Coronary artery (tissue), 2 donors: Measurements from ENCODE around the gene DIAPH2.

Experiments used
- DNase-seq: peaks from one replicate; pipeline ENCODE4 v3.0.0-alpha.2; 2017; ENCODE audit warnings: low spot score
- H3K27ac ChIP-seq, 2 donors: fragments of 200-600 bp; sonication (generic); one replicate each; pipeline ENCODE4 v1.5.1; 2016 to 2019
- H3K4me3 ChIP-seq: fragments of 200-600 bp; sonication (generic); 2 replicates; pipeline ENCODE4 v1.5.1; 2016; ENCODE audit warnings: mild to moderate bottlenecking, moderate library complexity
- TF ChIP-seq, protein P1 (sequence below): fragments of 200-600 bp; sonication (generic); IDR thresholded peaks from one replicate; pipeline ENCODE4 v1.5.1; 2019; ENCODE audit warnings: antibody characterized with exemption

DIAPH2 gene

DNA sequence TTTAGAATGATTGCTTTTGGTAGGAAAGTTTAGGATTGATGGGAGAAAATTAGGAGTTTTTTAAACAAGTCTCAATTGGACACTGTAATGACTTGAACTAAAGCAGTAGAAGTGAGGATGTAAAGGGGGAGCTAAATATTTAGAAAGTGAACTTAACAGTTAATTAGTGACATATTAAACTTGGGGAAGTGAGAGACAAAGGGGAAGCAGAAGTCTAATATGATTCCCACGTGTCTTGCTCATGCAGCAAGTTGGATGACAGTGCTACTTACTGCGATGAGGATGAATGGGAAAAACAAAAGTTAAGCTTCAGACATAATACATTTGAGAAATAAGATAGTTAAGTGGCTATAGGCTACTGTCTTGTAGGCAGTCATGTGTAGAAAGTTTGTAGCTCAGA lies 309.5 kb downstream of the DIAPH2 start:
- DNase-seq, result no peak
- TF ChIP-seq, protein P1, sequence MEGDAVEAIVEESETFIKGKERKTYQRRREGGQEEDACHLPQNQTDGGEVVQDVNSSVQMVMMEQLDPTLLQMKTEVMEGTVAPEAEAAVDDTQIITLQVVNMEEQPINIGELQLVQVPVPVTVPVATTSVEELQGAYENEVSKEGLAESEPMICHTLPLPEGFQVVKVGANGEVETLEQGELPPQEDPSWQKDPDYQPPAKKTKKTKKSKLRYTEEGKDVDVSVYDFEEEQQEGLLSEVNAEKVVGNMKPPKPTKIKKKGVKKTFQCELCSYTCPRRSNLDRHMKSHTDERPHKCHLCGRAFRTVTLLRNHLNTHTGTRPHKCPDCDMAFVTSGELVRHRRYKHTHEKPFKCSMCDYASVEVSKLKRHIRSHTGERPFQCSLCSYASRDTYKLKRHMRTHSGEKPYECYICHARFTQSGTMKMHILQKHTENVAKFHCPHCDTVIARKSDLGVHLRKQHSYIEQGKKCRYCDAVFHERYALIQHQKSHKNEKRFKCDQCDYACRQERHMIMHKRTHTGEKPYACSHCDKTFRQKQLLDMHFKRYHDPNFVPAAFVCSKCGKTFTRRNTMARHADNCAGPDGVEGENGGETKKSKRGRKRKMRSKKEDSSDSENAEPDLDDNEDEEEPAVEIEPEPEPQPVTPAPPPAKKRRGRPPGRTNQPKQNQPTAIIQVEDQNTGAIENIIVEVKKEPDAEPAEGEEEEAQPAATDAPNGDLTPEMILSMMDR, result no peak
- no peak overlapping the region for H3K27ac ChIP-seq
- H3K4me3 ChIP-seq, result no peak overlapping the region

DNA sequence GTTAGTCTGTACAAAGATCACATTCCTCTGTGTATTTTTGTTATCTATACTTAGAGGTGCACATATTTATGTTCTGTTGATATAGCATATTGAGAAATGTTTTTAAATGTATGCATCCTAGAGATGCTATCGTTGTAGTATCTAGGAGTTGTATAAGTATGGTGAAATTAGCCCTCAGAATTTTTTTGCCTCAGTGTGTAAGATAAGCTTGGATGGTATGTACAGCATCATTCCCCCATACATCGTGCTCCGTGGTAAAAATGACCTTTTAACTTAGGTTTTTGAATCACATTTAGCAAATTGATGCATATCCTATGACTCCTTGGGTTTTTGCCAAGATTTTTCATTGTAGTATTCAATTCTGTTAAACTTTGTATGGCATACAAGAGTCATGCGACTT lies 312.6 kb downstream of the DIAPH2 start:
- DNase-seq, result no peak
- H3K4me3 ChIP-seq, result no peak overlapping the region
- TF ChIP-seq, protein P1, result no peak
- no peak overlapping the region for H3K27ac ChIP-seq

DNA sequence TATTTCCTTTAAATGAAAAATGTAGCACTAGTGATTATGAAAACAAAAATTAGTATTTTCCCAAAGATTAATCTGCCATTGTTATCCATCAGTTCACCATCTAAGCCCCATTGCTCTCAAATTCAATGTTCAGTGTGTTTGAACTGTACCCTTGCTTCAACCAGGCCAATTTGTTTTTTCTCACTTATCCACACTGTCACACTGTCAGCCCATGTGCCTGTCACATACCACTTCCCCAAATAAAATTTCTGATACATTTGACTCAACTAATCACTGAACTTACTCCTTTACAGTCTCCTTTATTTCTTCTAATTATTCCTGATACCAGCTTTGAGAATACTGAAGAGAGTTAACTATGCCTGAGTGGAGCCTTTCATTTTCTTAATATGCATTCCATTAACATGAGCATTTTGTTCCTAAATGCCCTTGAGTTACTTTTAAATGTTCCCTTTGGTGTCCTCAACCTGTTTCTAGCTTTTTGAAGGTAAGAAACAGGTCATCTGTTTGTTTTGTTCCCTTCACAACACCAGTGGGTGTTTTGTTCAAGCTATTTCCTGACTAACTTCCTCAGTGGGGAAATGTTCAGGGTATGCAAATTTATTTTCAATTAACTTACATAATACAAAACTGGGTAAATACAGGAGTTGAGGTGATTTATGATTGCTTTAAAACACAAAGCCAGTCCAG lies 316.2 kb downstream of the DIAPH2 start:
- no peak overlapping the region for H3K27ac ChIP-seq
- DNase-seq, result no peak
- TF ChIP-seq, protein P1, result no peak
- H3K4me3 ChIP-seq, result no peak overlapping the region

DNA sequence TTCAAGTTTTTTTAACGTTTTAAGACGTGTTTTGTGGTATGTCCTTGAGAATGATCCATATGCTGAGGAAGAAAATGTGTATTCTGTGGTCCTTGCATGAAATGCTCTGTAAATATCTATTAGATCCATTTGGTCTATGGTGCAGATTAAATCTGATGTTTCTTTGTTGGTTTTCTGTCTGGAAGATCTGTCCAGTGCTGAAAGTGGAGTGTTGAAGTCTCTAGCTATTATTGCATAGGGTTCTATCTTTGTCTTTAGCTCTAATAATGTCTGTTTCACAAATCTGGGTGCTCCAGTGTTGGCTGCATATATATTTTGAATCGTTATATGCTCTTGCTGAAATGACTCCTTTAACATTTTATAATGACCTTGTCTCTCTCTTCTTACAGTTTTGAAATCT lies 321.5 kb downstream of the DIAPH2 start:
- no peak overlapping the region for H3K4me3 ChIP-seq
- no peak for DNase-seq
- TF ChIP-seq, protein P1, result no peak

DNA sequence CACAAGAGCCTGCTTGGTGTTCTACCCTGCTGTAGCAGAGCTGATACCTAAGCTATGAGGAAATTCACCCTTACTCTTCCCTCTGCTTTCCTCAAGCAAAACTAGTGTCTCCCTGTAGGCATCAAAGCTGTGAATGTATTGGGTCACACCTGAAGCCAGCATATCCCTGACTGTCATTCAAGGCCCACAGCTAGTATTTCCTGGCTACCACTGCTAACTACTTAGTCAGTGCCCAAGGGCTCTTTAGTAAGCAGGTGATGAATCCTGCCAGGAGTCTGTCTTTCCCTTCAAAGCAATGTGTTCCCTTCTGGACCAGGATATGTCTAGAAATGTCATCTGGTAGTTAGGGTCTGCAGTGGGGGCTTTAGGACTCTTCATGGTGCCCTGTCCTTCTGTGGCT lies 324.7 kb downstream of the DIAPH2 start:
- TF ChIP-seq, protein P1, result no peak
- DNase-seq, result no peak
- no peak overlapping the region for H3K4me3 ChIP-seq
- H3K27ac ChIP-seq, result no peak overlapping the region

More for the DNA sequence above, 321.5 kb downstream of the DIAPH2 start:
- no peak overlapping the region for H3K27ac ChIP-seq

DNA sequence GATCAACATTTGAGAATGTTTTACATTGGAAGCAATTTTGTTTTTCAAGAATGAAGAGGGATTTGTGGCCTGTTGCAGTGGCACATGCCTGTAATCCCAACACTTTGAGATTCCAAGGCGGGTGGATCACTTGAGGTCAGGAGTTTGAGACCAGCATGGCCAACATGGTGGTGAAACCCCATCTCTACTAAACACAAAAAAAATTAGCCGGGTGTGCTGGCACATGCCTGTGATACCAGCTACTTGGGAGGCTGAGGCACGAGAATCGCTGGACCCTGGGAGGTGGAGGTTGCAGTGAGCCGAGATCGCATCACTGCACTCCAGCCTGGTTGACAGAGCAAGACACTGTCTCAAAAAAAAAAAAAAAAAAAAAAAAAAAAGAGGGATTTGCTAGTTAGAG lies 326.9 kb downstream of the DIAPH2 start:
- DNase-seq, result no peak
- Histone ChIP-seq H3K4me3 (no peak overlapping the region), H3K27ac (no peak overlapping the region)
- TF ChIP-seq, protein P1, result no peak

DNA sequence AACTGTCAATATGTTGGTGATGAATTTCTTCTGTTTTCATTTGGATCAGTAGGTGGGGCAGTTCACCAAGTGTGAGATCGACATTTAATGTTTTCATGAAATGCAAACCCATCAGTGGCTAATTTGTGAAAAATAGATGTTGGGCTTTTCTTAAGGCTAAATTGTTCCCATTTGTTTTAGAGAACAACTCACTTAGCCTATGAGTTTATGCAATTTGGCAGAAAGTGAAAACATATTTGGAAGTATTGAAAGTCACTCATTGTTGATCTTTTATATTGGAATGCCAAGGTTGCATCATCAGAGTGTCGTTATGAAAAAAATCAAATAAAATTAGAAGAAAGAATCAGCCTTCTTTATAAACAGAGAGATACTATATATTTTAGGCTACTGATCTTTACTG lies 331.5 kb downstream of the DIAPH2 start:
- TF ChIP-seq, protein P1, result no peak
- Histone ChIP-seq H3K4me3 (no peak overlapping the region), H3K27ac (no peak overlapping the region)
- no peak for DNase-seq
